ENCODE data around the gene TGFBR1.

Gene TGFBR1

GRCh38 chr9:99167119-99167518, 62.2 kb downstream of the TGFBR1 start:
- DNase-seq (ENCODE audit: low read depth), result no peak
- TF ChIP-seq, protein P1, sequence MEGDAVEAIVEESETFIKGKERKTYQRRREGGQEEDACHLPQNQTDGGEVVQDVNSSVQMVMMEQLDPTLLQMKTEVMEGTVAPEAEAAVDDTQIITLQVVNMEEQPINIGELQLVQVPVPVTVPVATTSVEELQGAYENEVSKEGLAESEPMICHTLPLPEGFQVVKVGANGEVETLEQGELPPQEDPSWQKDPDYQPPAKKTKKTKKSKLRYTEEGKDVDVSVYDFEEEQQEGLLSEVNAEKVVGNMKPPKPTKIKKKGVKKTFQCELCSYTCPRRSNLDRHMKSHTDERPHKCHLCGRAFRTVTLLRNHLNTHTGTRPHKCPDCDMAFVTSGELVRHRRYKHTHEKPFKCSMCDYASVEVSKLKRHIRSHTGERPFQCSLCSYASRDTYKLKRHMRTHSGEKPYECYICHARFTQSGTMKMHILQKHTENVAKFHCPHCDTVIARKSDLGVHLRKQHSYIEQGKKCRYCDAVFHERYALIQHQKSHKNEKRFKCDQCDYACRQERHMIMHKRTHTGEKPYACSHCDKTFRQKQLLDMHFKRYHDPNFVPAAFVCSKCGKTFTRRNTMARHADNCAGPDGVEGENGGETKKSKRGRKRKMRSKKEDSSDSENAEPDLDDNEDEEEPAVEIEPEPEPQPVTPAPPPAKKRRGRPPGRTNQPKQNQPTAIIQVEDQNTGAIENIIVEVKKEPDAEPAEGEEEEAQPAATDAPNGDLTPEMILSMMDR (conservative IDR thresholded peaks at IDR 0.05; ENCODE audit: low read depth, low read length), result no peak
- H3K4me3 ChIP-seq (ENCODE audit: low read depth, low read length), result no peak overlapping the region

GRCh38 chr9:99167694-99168093, 62.8 kb downstream of the TGFBR1 start:
- TF ChIP-seq, protein P1 (conservative IDR thresholded peaks at IDR 0.05; ENCODE audit: low read depth, low read length), result no peak
- no peak overlapping the region for H3K4me3 ChIP-seq (ENCODE audit: low read depth, low read length)
- DNase-seq (ENCODE audit: low read depth), result no peak

GRCh38 chr9:99169086-99169485, 64.2 kb downstream of the TGFBR1 start:
- TF ChIP-seq, protein P1 (conservative IDR thresholded peaks at IDR 0.05; ENCODE audit: low read depth, low read length), result no peak
- no peak overlapping the region for H3K4me3 ChIP-seq (ENCODE audit: low read depth, low read length)

GRCh38 chr9:99169982-99170761, 65.3 kb downstream of the TGFBR1 start:
- no peak overlapping the region for H3K4me3 ChIP-seq (ENCODE audit: low read depth, low read length)
- DNase-seq (ENCODE audit: low read depth), result no peak
- TF ChIP-seq, protein P1 (conservative IDR thresholded peaks at IDR 0.05; ENCODE audit: low read depth, low read length), result peak; percentile 46

More at GRCh38 chr9:99169086-99169485, 64.2 kb downstream of the TGFBR1 start:
- no peak for DNase-seq (ENCODE audit: low read depth)

GRCh38 chr9:99171225-99172123, 66.6 kb downstream of the TGFBR1 start:
- DNase-seq (ENCODE audit: low read depth), result no peak
- no peak overlapping the region for H3K4me3 ChIP-seq (ENCODE audit: low read depth, low read length)
- TF ChIP-seq, protein P1 (conservative IDR thresholded peaks at IDR 0.05; ENCODE audit: low read depth, low read length), result no peak

DNA sequence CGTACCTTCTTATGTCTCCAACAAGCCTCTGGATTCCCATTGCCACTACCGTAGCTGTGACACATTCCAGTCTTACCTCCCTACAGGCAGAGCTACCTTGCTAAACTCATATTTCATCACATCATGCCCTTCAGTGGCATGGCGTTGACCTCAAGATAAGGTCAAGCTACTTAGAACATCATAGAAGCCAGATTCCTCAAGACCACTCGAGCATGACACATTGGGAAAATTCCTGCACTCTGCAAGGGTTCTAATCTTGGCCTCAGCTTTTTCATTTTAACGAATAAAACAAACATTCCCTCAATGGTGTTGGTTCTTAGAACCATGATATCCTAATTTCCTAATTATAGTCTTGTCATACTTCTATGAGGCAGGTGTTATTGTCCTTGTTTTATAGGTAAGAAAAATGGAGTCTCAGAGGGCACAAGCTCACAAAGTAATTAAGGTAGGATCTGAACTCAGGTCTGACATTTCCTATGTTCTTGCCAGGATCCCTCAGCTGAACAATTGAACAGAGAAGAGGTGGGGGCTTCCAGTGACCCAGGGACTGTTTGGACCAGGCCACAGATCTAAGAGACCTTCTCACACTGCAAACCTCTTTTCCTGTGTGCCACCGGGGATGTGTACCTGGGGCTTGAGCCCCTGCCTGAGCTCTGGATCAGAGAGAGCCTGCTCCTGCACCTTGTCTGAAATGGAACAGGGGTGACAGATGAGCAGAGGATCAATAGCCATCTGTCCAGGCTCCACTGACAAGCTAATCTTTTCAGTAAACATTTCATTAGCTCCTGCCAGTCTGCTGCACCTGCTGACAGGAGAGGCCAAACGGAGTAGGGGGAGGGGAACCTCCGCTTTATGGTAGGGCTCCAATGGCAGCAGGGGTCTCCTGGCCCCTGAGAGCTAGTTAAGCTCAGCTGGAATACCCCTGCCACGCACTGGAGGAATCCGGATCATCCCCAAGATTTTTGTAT, 67.5 kb downstream of the TGFBR1 start:
- TF ChIP-seq, protein P1 (conservative IDR thresholded peaks at IDR 0.05; ENCODE audit: low read depth, low read length), result no peak
- no peak for DNase-seq (ENCODE audit: low read depth)
- H3K4me3 ChIP-seq (ENCODE audit: low read depth, low read length), result no peak overlapping the region
